Measurements from ENCODE around the gene EXOC3. TPM values are rescaled to one million over a fixed set of nuclear protein-coding genes. Genes with fewer than 3 reads are reported as not detected.

The EXOC3 gene
- total RNA-seq, 1 experiment from 2014 or later: 31.3 TPM

GRCh38 chr5:502325-503079 is 59.5 kb downstream of the EXOC3 start:
- POLR2A ChIA-PET (ENCODE audit: unreplicated experiment): no interaction called here
- BruUV-seq (replicated peaks): no TSS peak
- H3K4me2 ChIP-seq (ENCODE audit: low read length): no peak overlapping the region
- CTCF ChIA-PET: no interaction called here
- H3K9ac ChIP-seq (ENCODE audit: low read length): no peak overlapping the region
- H3K36me3 ChIP-seq (ENCODE audit: low read depth, low read length): no peaks in the 10 kb centered on the region
- H2AFZ ChIP-seq (ENCODE audit: low read length): no peak overlapping the region
- no peaks in the 10 kb centered on the region for H4K20me1 ChIP-seq (ENCODE audit: low read length)
- no peaks in the 10 kb centered on the region for H3K9me3 ChIP-seq (ENCODE audit: low read length)
- DNase-seq (no peak), ATAC-seq (no peak)
- no peaks in the 10 kb centered on the region for H3F3A ChIP-seq (ENCODE audit: low read length, unreplicated experiment)
- H3K27me3 ChIP-seq (ENCODE audit: low read length): no peaks in the 10 kb centered on the region
- no peaks in the 10 kb centered on the region for H3K9me2 ChIP-seq (replicated peaks; ENCODE audit: low read length)
- H3K4me1 ChIP-seq (ENCODE audit: insufficient read depth, low read length): no peaks in the 10 kb centered on the region
- no peak overlapping the region for H3K4me3 ChIP-seq (ENCODE audit: low read length)
- no peaks in the 10 kb centered on the region for H3K79me2 ChIP-seq (ENCODE audit: low read length)
- intact Hi-C loops (cut with micrococcal nuclease): no loop called here
- TF ChIP-seq EZH2phosphoT487 (IDR thresholded peaks at IDR 0.05; ENCODE audit: borderline replicate concordance, low read length) (no peak), EZH2 (IDR thresholded peaks at IDR 0.05; ENCODE audit: low read length, unreplicated experiment) (no peak)
- TF ChIP-seq, protein P1, sequence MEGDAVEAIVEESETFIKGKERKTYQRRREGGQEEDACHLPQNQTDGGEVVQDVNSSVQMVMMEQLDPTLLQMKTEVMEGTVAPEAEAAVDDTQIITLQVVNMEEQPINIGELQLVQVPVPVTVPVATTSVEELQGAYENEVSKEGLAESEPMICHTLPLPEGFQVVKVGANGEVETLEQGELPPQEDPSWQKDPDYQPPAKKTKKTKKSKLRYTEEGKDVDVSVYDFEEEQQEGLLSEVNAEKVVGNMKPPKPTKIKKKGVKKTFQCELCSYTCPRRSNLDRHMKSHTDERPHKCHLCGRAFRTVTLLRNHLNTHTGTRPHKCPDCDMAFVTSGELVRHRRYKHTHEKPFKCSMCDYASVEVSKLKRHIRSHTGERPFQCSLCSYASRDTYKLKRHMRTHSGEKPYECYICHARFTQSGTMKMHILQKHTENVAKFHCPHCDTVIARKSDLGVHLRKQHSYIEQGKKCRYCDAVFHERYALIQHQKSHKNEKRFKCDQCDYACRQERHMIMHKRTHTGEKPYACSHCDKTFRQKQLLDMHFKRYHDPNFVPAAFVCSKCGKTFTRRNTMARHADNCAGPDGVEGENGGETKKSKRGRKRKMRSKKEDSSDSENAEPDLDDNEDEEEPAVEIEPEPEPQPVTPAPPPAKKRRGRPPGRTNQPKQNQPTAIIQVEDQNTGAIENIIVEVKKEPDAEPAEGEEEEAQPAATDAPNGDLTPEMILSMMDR (conservative IDR thresholded peaks at IDR 0.05; ENCODE audit: low read depth, low read length): no peak
- H3K27ac ChIP-seq (ENCODE audit: low read length): no peak overlapping the region

GRCh38 chr5:504326-505154 is 61.6 kb downstream of the EXOC3 start:
- Histone ChIP-seq H3K4me2 (ENCODE audit: low read length) (no peak overlapping the region), H3K9me2 (replicated peaks; ENCODE audit: low read length) (no peaks in the 10 kb centered on the region), H3K27me3 (ENCODE audit: low read length) (no peaks in the 10 kb centered on the region), H3K9ac (ENCODE audit: low read length) (no peak overlapping the region), H3K36me3 (ENCODE audit: low read depth, low read length) (no peaks in the 10 kb centered on the region), H3K27ac (ENCODE audit: low read length) (no peak overlapping the region), H3K79me2 (ENCODE audit: low read length) (no peaks in the 10 kb centered on the region), H3F3A (ENCODE audit: low read length, unreplicated experiment) (no peaks in the 10 kb centered on the region), H3K4me1 (ENCODE audit: insufficient read depth, low read length) (no peaks in the 10 kb centered on the region), H2AFZ (ENCODE audit: low read length) (no peak overlapping the region), H4K20me1 (ENCODE audit: low read length) (no peaks in the 10 kb centered on the region), H3K9me3 (ENCODE audit: low read length) (no peaks in the 10 kb centered on the region), H3K4me3 (ENCODE audit: low read length) (no peak overlapping the region)
- ATAC-seq (no peak), DNase-seq (no peak)
- TF ChIP-seq, protein P1 (conservative IDR thresholded peaks at IDR 0.05; ENCODE audit: low read depth, low read length): no peak
- TF ChIP-seq EZH2phosphoT487 (IDR thresholded peaks at IDR 0.05; ENCODE audit: borderline replicate concordance, low read length) (no peak), EZH2 (IDR thresholded peaks at IDR 0.05; ENCODE audit: low read length, unreplicated experiment) (no peak)
- intact Hi-C loops (cut with micrococcal nuclease): no loop called here
- ChIA-PET POLR2A (ENCODE audit: unreplicated experiment) (no interaction called here), CTCF (no interaction called here)
- no TSS peak for BruUV-seq (replicated peaks)
